Measurements from ENCODE around the gene PSME1. TPM values are rescaled to one million over a fixed set of nuclear protein-coding genes. Genes with fewer than 3 reads are reported as not detected.

PSME1 gene
- total RNA-seq, 1 donor from 2014 or later: 121 TPM

GRCh38 chr14:24127673-24128072 lies 8.3 kb upstream of the PSME1 start:
- DNase-seq (ENCODE audit: low spot score): no peak

- peak; percentile 22 for DNase-seq (ENCODE audit: low spot score)
Observed at GRCh38 chr14:24129410-24129998, 6.5 kb upstream of the PSME1 start.

GRCh38 chr14:24130380-24130716 lies 5.6 kb upstream of the PSME1 start, which contains the start of gene FITM1:
TSS of gene FITM1 (plus strand) at chr14:24130659. CDS start at chr14:24131564, 905 bp downstream.
- no peak for DNase-seq (ENCODE audit: low spot score)

GRCh38 chr14:24130717-24131548 lies 5.1 kb upstream of the PSME1 start:
- no peak for DNase-seq (ENCODE audit: low spot score)

GRCh38 chr14:24131549-24131966 lies 4.4 kb upstream of the PSME1 start:
- DNase-seq (ENCODE audit: low spot score): no peak

- DNase-seq (ENCODE audit: low spot score): peak; percentile 74
Observed at GRCh38 chr14:24132061-24132685, 3.8 kb upstream of the PSME1 start.

- DNase-seq (ENCODE audit: low spot score): no peak
Observed at GRCh38 chr14:24132976-24133375, 3.0 kb upstream of the PSME1 start.

- no peak for DNase-seq (ENCODE audit: low spot score)
Observed at GRCh38 chr14:24133735-24134134, 2.3 kb upstream of the PSME1 start.

GRCh38 chr14:24135584-24135833 lies 485 bp upstream of the PSME1 start:
- no peak for DNase-seq (ENCODE audit: low spot score)

- DNase-seq (ENCODE audit: low spot score): no peak
Observed at GRCh38 chr14:24136684-24137528, 912 bp downstream of the PSME1 start.

GRCh38 chr14:24137529-24138395 lies 1.8 kb downstream of the PSME1 start:
- no peak for DNase-seq (ENCODE audit: low spot score)

- DNase-seq (ENCODE audit: low spot score): no peak
Observed at GRCh38 chr14:24138396-24139271, 2.6 kb downstream of the PSME1 start.

- no peak for DNase-seq (ENCODE audit: low spot score)
Observed at GRCh38 chr14:24139272-24139934, 3.4 kb downstream of the PSME1 start.

- peak; percentile 100 for DNase-seq (ENCODE audit: low spot score)
Observed at GRCh38 chr14:24141097-24141880, 5.3 kb downstream of the PSME1 start, which contains the start of gene EMC9. TSS of gene EMC9 (minus strand) at chr14:24141591. CDS start at chr14:24141304, 287 bp downstream.

- no peak for DNase-seq (ENCODE audit: low spot score)
Observed at GRCh38 chr14:24143511-24143910, 7.5 kb downstream of the PSME1 start.

- DNase-seq (ENCODE audit: low spot score): no peak
Observed at GRCh38 chr14:24144451-24144850, 8.5 kb downstream of the PSME1 start.

- no peak for DNase-seq (ENCODE audit: low spot score)
Observed at GRCh38 chr14:24145219-24145618, 9.2 kb downstream of the PSME1 start.

Measured in mesenteric fat pad (tissue), 1 donor.